ENCODE measurements around the gene TMEM214.

TMEM214 gene

GRCh38 chr2:27042159-27042661 lies 9.4 kb downstream of the TMEM214 start:
- no peak for DNase-seq

GRCh38 chr2:27042985-27043634 lies 10.3 kb downstream of the TMEM214 start:
- DNase-seq = no peak

DNA sequence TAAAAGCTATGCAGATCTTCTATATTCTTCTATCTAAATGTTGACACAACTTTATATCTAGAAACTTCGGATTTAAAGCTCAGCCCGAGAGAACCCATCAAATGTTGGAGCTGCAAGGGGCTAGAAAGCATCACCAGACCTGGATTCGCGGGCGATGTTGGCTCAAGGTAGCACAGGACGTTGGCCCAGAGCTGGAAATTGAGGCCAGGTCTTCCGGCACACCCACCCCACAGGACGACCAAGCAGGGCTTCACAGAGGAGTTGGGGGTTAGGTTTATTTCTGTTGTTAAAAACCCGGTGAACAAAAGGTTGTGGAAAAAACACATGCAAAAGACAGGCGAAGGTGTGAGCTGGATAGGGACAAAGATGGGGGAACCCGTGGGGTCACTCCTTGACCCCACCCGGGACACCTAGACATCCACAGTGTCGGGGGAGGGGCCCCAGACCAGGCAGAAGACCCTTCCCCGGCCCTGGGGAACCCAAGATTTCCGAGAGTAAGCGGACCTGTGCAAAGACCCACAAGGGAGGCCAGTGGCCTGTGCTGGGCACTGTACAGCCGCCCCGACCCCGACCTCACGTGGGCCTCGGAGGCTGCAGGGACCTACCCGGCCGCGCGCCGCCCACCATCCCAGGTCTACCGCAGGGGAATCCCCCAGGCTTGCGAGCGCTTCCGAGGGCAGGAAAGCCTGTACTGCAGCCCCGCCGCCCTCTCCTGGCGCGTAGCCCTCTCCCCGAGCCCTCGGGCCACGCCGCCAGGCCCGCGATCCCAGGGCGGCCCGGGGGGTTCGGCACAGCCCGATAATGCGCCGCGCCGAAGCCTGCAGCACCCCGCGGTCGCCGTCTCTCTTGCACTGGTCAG lies 16.9 kb downstream of the TMEM214 start:
- no peak for DNase-seq

GRCh38 chr2:27050281-27050995 lies 17.7 kb downstream of the TMEM214 start:
- DNase-seq = peak; percentile 84

GRCh38 chr2:27050996-27051901 lies 18.5 kb downstream of the TMEM214 start, which contains the start of gene AGBL5:
AGBL5 (plus strand) TSS chr2:27051668; CDS start chr2:27052959, 1,291 bp downstream.
- DNase-seq = peak; percentile 88

DNA sequence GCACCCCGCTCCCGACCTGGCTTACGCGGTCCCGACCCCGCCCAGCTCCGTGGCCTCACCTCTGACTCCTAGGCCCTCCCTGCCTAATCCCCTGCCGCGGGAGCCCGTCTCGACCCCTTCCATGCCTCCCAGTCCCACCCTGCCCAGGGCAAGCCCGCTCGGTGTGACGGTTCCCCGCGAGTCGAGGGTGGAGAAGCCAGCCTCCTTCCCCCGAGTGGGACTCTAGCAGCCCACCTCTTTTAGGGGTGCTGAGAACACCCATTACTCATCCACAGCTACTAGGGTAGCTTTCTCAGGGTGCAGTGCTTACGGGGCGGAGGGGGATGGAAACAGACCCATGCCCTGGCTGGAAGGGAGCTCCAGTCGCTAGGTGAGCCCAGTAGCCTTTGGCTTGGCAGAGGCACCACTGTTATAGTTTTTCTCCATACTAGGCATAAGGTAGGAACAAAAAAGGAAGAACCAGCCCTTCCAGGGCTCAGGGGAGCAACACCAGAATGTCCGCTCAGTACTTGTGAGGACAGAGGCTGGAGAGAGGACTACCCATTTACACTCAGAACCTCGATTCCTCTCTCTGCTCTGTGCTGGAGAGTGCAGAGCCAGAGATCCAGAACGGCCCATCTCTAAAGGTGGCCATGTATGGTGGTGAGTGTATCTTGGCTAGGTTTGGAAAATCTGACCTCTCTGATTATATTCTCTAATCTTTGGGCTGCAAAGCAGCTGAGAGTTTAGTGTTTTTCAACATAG lies 19.3 kb downstream of the TMEM214 start:
- peak; percentile 18 for DNase-seq

- no peak for DNase-seq
Measured at GRCh38 chr2:27053321-27053720, 20.6 kb downstream of the TMEM214 start.

DNA sequence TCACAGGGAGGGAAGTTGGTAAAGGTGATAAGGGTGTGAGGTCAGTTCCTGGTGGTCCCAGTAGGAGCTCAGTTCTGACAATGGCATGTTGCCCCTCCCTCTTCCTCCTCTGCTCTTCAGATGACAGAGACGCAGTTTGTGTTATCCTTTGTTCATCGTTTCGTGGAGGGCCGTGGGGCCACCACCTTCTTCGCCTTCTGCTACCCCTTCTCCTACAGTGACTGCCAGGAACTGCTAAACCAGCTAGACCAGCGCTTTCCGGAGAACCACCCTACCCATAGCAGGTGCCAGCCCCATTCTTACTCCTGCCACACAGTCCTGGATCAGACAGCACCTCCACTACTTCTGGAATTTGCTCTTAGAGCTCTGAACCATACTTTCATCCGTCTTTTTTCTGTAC lies 21.0 kb downstream of the TMEM214 start:
- no peak for DNase-seq

- no peak for DNase-seq
Measured at GRCh38 chr2:27054721-27055120, 22.0 kb downstream of the TMEM214 start.

GRCh38 chr2:27057184-27057583 lies 24.4 kb downstream of the TMEM214 start:
- DNase-seq = no peak

DNA sequence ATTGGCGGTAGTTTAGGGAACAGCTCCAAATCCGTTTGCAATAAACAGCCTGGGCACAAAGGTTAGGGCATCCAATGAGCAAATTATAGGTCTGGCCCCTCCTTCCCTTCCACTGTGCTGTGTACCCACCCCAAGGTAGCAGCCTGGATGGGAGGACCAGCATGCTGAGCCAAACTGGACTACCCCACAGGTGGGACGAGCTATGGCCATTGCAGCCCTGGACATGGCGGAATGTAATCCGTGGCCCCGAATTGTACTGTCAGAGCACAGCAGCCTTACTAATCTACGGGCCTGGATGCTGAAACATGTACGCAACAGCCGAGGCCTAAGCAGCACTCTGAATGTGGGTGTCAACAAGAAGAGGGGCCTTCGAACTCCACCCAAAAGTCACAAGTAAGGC lies 25.4 kb downstream of the TMEM214 start:
- no peak for DNase-seq

GRCh38 chr2:27059141-27059820 lies 26.5 kb downstream of the TMEM214 start:
- DNase-seq = no peak

DNA sequence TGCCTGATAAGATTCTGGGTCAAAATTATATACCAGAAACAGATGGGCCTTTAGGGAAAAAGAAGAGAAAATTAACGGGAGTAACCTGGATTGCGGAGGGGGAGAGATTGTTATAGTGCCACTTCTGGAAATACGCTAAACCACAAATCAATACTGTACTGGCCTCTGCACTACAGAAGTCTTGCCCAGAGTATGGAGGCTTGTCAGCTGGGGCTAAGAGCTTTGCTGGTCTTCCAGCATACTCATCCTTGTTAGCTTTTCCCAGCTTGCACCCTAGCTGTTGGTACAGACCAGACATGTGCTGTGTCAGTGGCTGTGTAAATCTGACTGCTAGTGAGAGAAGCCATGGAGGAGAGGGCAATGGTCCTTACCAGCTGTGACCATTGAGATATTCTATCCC lies 27.6 kb downstream of the TMEM214 start:
- no peak for DNase-seq

DNA sequence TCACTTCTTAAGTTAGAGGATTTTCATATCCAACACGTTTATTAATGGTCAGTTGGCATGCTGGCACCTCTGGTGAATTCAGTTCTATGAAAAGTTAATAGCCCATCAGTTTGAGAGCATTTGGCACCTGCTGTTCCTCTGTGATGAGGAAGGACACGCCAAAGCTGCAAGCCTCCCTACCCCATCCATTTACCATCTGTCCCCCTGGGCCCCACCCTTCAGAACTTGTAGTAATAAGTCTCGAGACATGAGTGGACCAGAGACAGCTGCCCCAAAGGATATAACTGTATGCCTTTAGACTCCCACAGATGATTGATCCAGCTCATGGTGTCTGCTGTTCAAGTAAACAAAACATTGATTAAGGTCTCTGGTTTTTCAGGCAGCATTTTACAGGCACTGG lies 32.4 kb downstream of the TMEM214 start:
- no peak for DNase-seq

DNA sequence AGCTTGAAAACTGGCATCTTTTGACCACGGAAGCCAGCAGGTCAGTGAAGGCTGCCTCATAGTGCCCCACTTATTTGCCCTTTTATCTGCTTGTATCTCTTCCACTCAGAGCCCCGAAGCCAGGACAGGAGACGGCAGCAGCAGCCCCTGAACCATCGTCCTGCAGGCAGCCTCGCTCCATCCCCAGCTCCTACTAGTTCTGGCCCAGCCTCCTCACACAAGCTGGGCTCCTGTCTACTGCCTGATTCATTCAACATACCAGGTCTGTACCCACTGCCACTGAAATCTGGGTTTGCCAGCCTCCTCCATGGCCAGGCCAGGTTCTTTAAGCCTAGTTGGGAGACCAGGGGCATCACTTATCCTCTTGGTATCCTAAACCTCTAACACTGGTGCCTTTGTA lies 34.6 kb downstream of the TMEM214 start:
- DNase-seq = no peak

GRCh38 chr2:27069436-27069835 lies 36.7 kb downstream of the TMEM214 start:
- DNase-seq = no peak

DNA sequence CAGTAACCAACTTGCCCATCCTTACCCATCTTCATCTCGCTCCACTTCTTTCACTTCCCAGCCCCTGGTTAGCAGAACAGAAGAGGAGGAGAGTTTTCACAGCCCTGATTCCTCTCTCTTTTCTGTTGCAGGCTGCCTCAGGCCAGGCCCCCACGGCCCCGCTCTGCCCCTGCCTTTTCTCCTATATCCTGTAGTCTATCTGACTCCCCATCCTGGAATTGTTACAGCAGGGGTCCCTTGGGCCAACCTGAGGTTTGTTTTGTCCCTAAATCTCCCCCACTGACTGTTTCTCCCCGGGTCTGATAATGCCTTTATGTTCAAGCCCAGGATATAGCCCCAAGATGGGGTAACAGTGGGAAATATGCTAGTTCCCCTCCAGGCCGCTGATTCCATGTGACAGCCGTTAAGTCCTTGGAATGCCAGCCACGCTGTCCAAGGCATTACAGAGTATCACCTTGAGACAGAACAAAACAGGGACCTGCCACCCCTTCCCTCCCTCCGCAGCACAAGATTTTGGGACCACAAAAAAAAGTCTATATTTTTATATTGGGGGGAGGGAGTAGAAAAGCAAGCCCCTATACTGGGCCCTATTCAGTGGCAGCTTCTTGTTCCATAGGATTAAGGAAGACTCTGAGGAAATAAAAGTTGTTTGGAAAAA lies 37.3 kb downstream of the TMEM214 start:
- no peak for DNase-seq

DNA sequence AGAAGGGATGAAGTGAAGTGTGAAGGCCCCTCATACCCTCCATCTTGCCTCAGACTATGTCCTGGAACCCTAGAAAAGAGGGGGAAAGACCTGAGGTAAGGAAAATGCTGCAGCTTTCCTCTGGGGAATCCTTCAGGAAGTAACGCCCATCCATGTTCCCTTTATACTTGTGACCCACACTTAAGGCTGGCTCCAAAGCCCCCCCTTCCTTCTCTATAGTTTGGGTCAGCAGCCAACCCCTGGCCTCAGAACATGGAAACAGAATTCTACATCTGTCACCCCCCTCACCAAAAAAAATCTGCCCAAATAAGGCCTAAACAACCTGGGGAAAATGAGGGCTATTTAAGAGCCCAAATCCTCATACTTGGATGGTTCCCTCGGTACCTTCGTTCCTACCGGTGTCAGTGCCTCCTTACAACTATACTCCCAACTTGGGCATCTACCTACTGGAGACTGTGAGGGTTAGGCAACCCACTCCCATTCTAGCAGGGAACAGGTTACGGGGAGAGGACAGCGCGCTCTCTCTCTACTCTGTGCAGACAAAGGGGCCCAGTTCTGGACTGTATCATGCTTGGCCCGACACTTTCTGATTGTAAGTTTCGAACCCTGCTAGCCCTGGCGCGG lies 38.0 kb downstream of the TMEM214 start:
- no peak for DNase-seq

GRCh38 chr2:27071277-27071989 lies 38.7 kb downstream of the TMEM214 start, which contains the start of gene OST4:
OST4 (minus strand) TSS chr2:27071654.
- DNase-seq = peak; percentile 83
